Measurements from ENCODE around the gene ICAM2. TPM values are rescaled to one million over a fixed set of nuclear protein-coding genes. Genes with fewer than 3 reads are reported as not detected.

Gene ICAM2
- total and polyA plus RNA-seq, 2 donors (not counting 3 experiments of a cell fraction or from before 2014, with no cell fraction given) = 586 to 2,377 TPM

DNA sequence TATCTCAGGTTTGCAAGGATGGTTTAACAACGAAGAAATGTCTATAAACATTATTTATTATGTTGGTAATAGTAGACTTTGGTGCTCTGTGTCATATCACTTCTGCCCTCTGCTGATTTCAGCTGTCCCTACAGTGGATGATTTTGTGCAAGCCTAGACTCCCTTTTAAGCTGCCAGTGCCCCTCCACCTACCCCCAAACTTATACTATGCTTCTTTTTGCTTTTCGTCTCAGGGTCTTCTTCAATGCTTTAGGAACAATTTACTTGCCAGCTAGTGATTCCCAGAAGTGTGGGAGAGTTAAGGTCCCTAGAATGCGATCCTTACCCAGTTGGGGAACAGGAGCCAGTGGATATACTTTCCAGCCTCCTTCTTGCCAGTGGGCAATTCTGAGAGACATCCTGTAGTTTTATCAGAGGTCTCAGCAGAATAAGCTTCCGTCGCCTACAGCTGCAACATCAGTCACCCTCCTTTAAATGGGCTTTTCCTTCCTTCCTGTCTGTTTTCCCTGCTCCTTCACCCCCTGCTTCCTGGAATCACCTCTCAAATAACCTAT, 4.1 kb downstream of the ICAM2 start:
- peak overlapping the region; percentile 80 for H3K9ac ChIP-seq (replicated peaks; ENCODE audit: extremely low read depth, insufficient read depth, low read length)
- H2AFZ ChIP-seq (ENCODE audit: low read depth, low read length) = no peak overlapping the region
- no peaks in the 10 kb centered on the region for H3K36me3 ChIP-seq (ENCODE audit: control insufficient read depth in 2 of 2, extremely low read depth in 1 of 2, insufficient read depth in 2 of 2, low read length in 2 of 2)
- H3K4me1 ChIP-seq (ENCODE audit: control insufficient read depth, extremely low read depth, insufficient read depth, low read length) = peaks cover 56% of the 10 kb centered on the region
- intact Hi-C loops (cut with micrococcal nuclease) (loop anchor here (1.0 to 5.0 kb wide), 3 partner anchors 8 to 396 kb away; no protein-coding TSS in a partner anchor), dilution Hi-C loops (cut with MboI; ENCODE audit: extremely low pct_ligation_motif_present, low sequenced_read_pairs) (no loop called here)
- POLR2A ChIA-PET = interaction anchor here (0.8 to 3.1 kb wide), 3 partner anchors 11 to 16 kb away, joined by 4 to 32 read pairs (median 8); no protein-coding TSS in a partner anchor
- DNase-seq (ENCODE audit: low read depth, low spot score) (peak; percentile 80), FAIRE-seq (peak; percentile 88)
- H3K4me3 ChIP-seq (replicated peaks in 1 of 3; ENCODE audit: insufficient read depth in 1 of 3, low read depth in 1 of 3, low read length in 3 of 3) = peak overlapping the region in 2 of 3 experiments; percentile 0 to 72
- TF ChIP-seq EZH2 (IDR thresholded peaks at IDR 0.05; ENCODE audit: borderline replicate concordance, low read depth, low read length, severe bottlenecking) = no peak
- TF ChIP-seq FOS (IDR thresholded peaks at IDR 0.05; ENCODE audit: borderline replicate concordance, insufficient read depth, low read length) = no peak
- TF ChIP-seq, protein P1, sequence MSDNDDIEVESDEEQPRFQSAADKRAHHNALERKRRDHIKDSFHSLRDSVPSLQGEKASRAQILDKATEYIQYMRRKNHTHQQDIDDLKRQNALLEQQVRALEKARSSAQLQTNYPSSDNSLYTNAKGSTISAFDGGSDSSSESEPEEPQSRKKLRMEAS (IDR thresholded peaks at IDR 0.05; ENCODE audit: insufficient read depth, insufficient read length) = no peak
- peak; percentile 86 for TF ChIP-seq POLR2AphosphoS5 (IDR thresholded peaks at IDR 0.05; ENCODE audit: insufficient read depth, low read depth, low read length)
- peak; percentile 27 for TF ChIP-seq MYC (IDR thresholded peaks at IDR 0.05; ENCODE audit: low read depth, low read length)
- TF ChIP-seq, protein P2, sequence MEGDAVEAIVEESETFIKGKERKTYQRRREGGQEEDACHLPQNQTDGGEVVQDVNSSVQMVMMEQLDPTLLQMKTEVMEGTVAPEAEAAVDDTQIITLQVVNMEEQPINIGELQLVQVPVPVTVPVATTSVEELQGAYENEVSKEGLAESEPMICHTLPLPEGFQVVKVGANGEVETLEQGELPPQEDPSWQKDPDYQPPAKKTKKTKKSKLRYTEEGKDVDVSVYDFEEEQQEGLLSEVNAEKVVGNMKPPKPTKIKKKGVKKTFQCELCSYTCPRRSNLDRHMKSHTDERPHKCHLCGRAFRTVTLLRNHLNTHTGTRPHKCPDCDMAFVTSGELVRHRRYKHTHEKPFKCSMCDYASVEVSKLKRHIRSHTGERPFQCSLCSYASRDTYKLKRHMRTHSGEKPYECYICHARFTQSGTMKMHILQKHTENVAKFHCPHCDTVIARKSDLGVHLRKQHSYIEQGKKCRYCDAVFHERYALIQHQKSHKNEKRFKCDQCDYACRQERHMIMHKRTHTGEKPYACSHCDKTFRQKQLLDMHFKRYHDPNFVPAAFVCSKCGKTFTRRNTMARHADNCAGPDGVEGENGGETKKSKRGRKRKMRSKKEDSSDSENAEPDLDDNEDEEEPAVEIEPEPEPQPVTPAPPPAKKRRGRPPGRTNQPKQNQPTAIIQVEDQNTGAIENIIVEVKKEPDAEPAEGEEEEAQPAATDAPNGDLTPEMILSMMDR (IDR thresholded peaks at IDR 0.05; ENCODE audit: extremely low read depth in 1 of 2, insufficient read depth in 1 of 2, low read depth in 1 of 2, low read length in 2 of 2) = peak; percentile 5 to 9
- TF ChIP-seq GATA2 (IDR thresholded peaks at IDR 0.05; ENCODE audit: insufficient read depth, insufficient read length, low read depth, low read length) = peak; percentile 80
- peak; percentile 52 for TF ChIP-seq JUN (IDR thresholded peaks at IDR 0.05; ENCODE audit: borderline replicate concordance, insufficient read depth, insufficient read length, low read depth)
- peak; percentile 76 for TF ChIP-seq POLR2A (IDR thresholded peaks at IDR 0.05; ENCODE audit: low read depth, low read length)
- H3K27ac ChIP-seq (ENCODE audit: insufficient read depth, low read depth, low read length) = peak overlapping the region; percentile 90
- peaks cover 61% of the 10 kb centered on the region for H3K79me2 ChIP-seq (ENCODE audit: control insufficient read depth, insufficient read depth, low read length)
- H3K4me2 ChIP-seq (ENCODE audit: insufficient read depth, low read length) = peak overlapping the region; percentile 93
- no peaks in the 10 kb centered on the region for H3K9me3 ChIP-seq (replicated peaks; ENCODE audit: control insufficient read depth, insufficient read depth, low read length)
- H3K27me3 ChIP-seq (ENCODE audit: control insufficient read depth in 2 of 2, insufficient read depth in 2 of 2, low read length in 2 of 2) = no peaks in the 10 kb centered on the region
- H3K9me1 ChIP-seq (replicated peaks; ENCODE audit: control insufficient read depth, extremely low read depth, insufficient read depth, low read length) = no peaks in the 10 kb centered on the region
- CTCF ChIA-PET = interaction anchor here (0.9 to 7.9 kb wide), 15 partner anchors 9 to 266 kb away, joined by 3 to 140 read pairs (median 9); partner anchors contain the start of gene ERN1
- BruUV-seq (replicated peaks) = TSS peak; percentile 20
- no peaks in the 10 kb centered on the region for H4K20me1 ChIP-seq (replicated peaks; ENCODE audit: control insufficient read depth, extremely low read depth, insufficient read depth, low read length)
